H1 (cell line): ENCODE results near the gene FANCE. TPM values are rescaled to one million over a fixed set of nuclear protein-coding genes. Genes with fewer than 3 reads are reported as not detected.
A peak's percentile ranks its signal among the peaks of the same experiment; 100 is the strongest.

ENCODE experiments used
- CTCF ChIA-PET: fragments of 300-600 bp; sonication (Branson Sonifier 250); formaldehyde crosslinking; loops from one replicate; lab custom pipeline; 2021; ENCODE audit not compliant: partially characterized antibody; lab: Charles Lee
- POLR2A ChIA-PET: fragments of 300-600 bp; sonication (Branson Sonifier 250); formaldehyde crosslinking; loops from one replicate; lab custom pipeline; 2021; ENCODE audit warnings: inconsistent platforms; ENCODE audit not compliant: partially characterized antibody; lab: Charles Lee
- DNase-seq, 2 experiments: peaks; one replicate each; pipeline versions ENCODE4 v3.0.0 to v3.0.0-alpha.2; 2010 to 2022; ENCODE audit warnings: low spot score in 2 of 2, low read depth in 1 of 2, mixed read lengths in 1 of 2
- FAIRE-seq: peaks from 2 replicates; lab custom pipeline; 2011; peaks lifted over from hg19 to GRCh38; lab: Jason Lieb, UNC
- H2AFZ ChIP-seq: 2 replicates; pipeline ENCODE4 v1.8.1; 2012; ENCODE audit warnings: low read length, inconsistent platforms
- H2AK5ac ChIP-seq: 2 replicates; pipeline ENCODE4 v1.6.1; 2013; ENCODE audit warnings: low read depth, low read length
- H2BK120ac ChIP-seq: replicated peaks from 2 replicates; pipeline ENCODE3; 2013; ENCODE audit warnings: low read depth, low read length, inconsistent platforms
- H2BK12ac ChIP-seq: 2 replicates; pipeline ENCODE4 v1.6.1; 2013; ENCODE audit warnings: low read depth, low read length
- H2BK15ac ChIP-seq: 2 replicates; pipeline ENCODE4 v1.6.1; 2013; ENCODE audit warnings: low read length
- H2BK20ac ChIP-seq: 2 replicates; pipeline ENCODE4 v1.6.1; 2013; ENCODE audit warnings: low read length
- H2BK5ac ChIP-seq: 2 replicates; pipeline ENCODE4 v1.6.1; 2013; ENCODE audit warnings: low read depth, low read length
- H3K14ac ChIP-seq: 2 replicates; pipeline ENCODE4 v1.6.1; 2013; ENCODE audit warnings: inconsistent platforms; ENCODE audit not compliant: insufficient read length
- H3K18ac ChIP-seq: 2 replicates; pipeline ENCODE4 v1.6.1; 2013; ENCODE audit warnings: low read length; ENCODE audit errors: extremely low read depth
- H3K23ac ChIP-seq: 2 replicates; pipeline ENCODE4 v1.6.1; 2013; ENCODE audit warnings: inconsistent platforms; ENCODE audit not compliant: insufficient read length
- H3K23me2 ChIP-seq: 2 replicates; pipeline ENCODE4 v1.6.1; 2013; ENCODE audit warnings: low read depth, low read length
- H3K27ac ChIP-seq: 2 replicates; pipeline ENCODE4 v1.6.1; 2011; ENCODE audit warnings: low read depth, low read length, inconsistent platforms
- H3K27me3 ChIP-seq, 4 experiments: replicated peaks in 1 of 4; 1 replicate in 1 of 4; 2 replicates in 3 of 4; pipeline versions ENCODE4 v1.6.1 to v1.8.1; 2011 to 2013; ENCODE audit warnings: low read length in 3 of 4, mild to moderate bottlenecking in 3 of 4, inconsistent platforms in 2 of 4, mixed read lengths in 2 of 4, moderate library complexity in 1 of 4; ENCODE audit not compliant: control insufficient read depth in 3 of 4, insufficient read depth in 3 of 4; ENCODE audit errors: extremely low read depth in 1 of 4
- H3K36me3 ChIP-seq, 4 experiments: 2 replicates each; pipeline versions ENCODE4 v1.6.1 to v1.8.1; 2011 to 2013; ENCODE audit warnings: mild to moderate bottlenecking in 4 of 4, low read length in 3 of 4, moderate library complexity in 2 of 4, control low read depth in 1 of 4, inconsistent platforms in 1 of 4; ENCODE audit not compliant: insufficient read depth in 4 of 4, control insufficient read depth in 2 of 4
- H3K4ac ChIP-seq: replicated peaks from 2 replicates; pipeline ENCODE3; 2013; ENCODE audit warnings: low read length, low read depth, mixed read lengths, inconsistent platforms; ENCODE audit not compliant: insufficient read length
- H3K4me1 ChIP-seq, 4 experiments: replicated peaks in 1 of 4; 1 replicate in 1 of 4; 2 replicates in 3 of 4; pipeline versions ENCODE4 v1.6.1 to v1.8.1; 2011 to 2013; ENCODE audit warnings: low read length in 3 of 4, inconsistent platforms in 2 of 4, mixed read lengths in 1 of 4; ENCODE audit not compliant: insufficient read depth in 4 of 4, control insufficient read depth in 3 of 4
- H3K4me2 ChIP-seq, 2 experiments: 2 replicates each; pipeline versions ENCODE4 v1.6.1 to v1.8.1; 2011 to 2013; ENCODE audit warnings: low read depth in 2 of 2, low read length in 2 of 2, control low read depth in 1 of 2, inconsistent platforms in 1 of 2, mild to moderate bottlenecking in 1 of 2; ENCODE audit not compliant: insufficient read depth in 1 of 2
- H3K4me3 ChIP-seq, 4 experiments: fragments of 200-600, 300-600 bp in 1 of 4; sonication (generic), shearing (Covaris generic), sonication (Bioruptor Twin) in 1 of 4; 2 replicates each; pipeline versions ENCODE4 v1.5.1 to v1.8.1; 2011 to 2016; ENCODE audit warnings: low read length in 4 of 4, low read depth in 3 of 4, control low read depth in 2 of 4, inconsistent platforms in 2 of 4, mild to moderate bottlenecking in 2 of 4, mixed read lengths in 1 of 4, moderate library complexity in 1 of 4; ENCODE audit not compliant: insufficient read depth in 2 of 4; ENCODE audit errors: extremely low read depth in 1 of 4
- H3K56ac ChIP-seq: replicated peaks from 2 replicates; pipeline ENCODE3; 2013; ENCODE audit warnings: low read depth, mild to moderate bottlenecking, mixed read lengths, low read length, inconsistent platforms; ENCODE audit not compliant: insufficient read length
- H3K79me1 ChIP-seq: 2 replicates; pipeline ENCODE4 v1.6.1; 2013; ENCODE audit warnings: low read depth, low read length, control low read depth
- H3K79me2 ChIP-seq, 2 experiments: 2 replicates each; pipeline versions ENCODE4 v1.6.1 to v1.8.1; 2012 to 2013; ENCODE audit warnings: low read length in 2 of 2, mild to moderate bottlenecking in 2 of 2, inconsistent platforms in 1 of 2; ENCODE audit not compliant: insufficient read depth in 2 of 2, control insufficient read depth in 1 of 2
- H3K9ac ChIP-seq, 4 experiments: replicated peaks in 1 of 4; 1 replicate in 1 of 4; 2 replicates in 3 of 4; pipeline versions ENCODE4 v1.6.1 to v1.8.1; 2011 to 2013; ENCODE audit warnings: low read depth in 3 of 4, low read length in 3 of 4, control low read depth in 2 of 4, mild to moderate bottlenecking in 2 of 4, moderate library complexity in 2 of 4, inconsistent platforms in 1 of 4; ENCODE audit errors: extremely low read depth in 1 of 4
- H3K9me3 ChIP-seq, 2 experiments: 2 replicates each; pipeline versions ENCODE4 v1.6.1 to v1.8.1; 2012 to 2013; ENCODE audit warnings: mild to moderate bottlenecking in 2 of 2, moderate library complexity in 2 of 2, control low read depth in 1 of 2, inconsistent platforms in 1 of 2, low read depth in 1 of 2, low read length in 1 of 2, mixed read lengths in 1 of 2; ENCODE audit not compliant: insufficient read depth in 2 of 2
- H4K20me1 ChIP-seq, 2 experiments: replicated peaks in 1 of 2; 2 replicates each; pipeline versions ENCODE3 to v1.8.1; 2011 to 2013; ENCODE audit warnings: inconsistent platforms in 2 of 2, low read length in 2 of 2, mild to moderate bottlenecking in 1 of 2; ENCODE audit not compliant: insufficient read depth in 2 of 2, control insufficient read depth in 1 of 2
- H4K5ac ChIP-seq: 2 replicates; pipeline ENCODE4 v1.6.1; 2013; ENCODE audit warnings: low read length, low read depth, mixed read lengths, inconsistent platforms; ENCODE audit not compliant: insufficient read length
- H4K8ac ChIP-seq: 2 replicates; pipeline ENCODE4 v1.8.0; 2013; ENCODE audit warnings: mild to moderate bottlenecking, moderate library complexity, low read length, inconsistent platforms; ENCODE audit not compliant: insufficient read depth; ENCODE audit errors: extremely low read depth
- H4K91ac ChIP-seq: replicated peaks from 2 replicates; pipeline ENCODE3; 2013; ENCODE audit warnings: low read length, mixed read lengths, inconsistent platforms; ENCODE audit not compliant: insufficient read length
- PHF8 ChIP-seq: fragments of 200-600 bp; sonication (generic); conservative IDR thresholded peaks from 2 replicates; pipeline ENCODE4 v1.7.1; 2012; ENCODE audit warnings: low read depth, mild to moderate bottlenecking, inconsistent platforms, low read length, moderate library complexity
- SP1 ChIP-seq: IDR thresholded peaks from 2 replicates; pipeline ENCODE4 v1.6.1; 2011; ENCODE audit warnings: low read depth, low read length
- WGBS, 2 experiments: shearing (Covaris generic) in 1 of 2; methylation state at CpG; one replicate each; pipeline versions ENCODE4 v1.1.6 to v1.1.7; 2013 to 2015; ENCODE audit warnings: low lambda C conversion rate in 2 of 2, mixed read lengths in 2 of 2, inconsistent platforms in 1 of 2, low coverage in 1 of 2, missing lambda C conversion rate in 1 of 2; ENCODE audit not compliant: insufficient replicate concordance in 2 of 2, insufficient coverage in 1 of 2, insufficient read length in 1 of 2; ENCODE audit errors: extremely low coverage in 1 of 2, missing lambda C conversion rate in 1 of 2; 5-methylcytosine and 5-hydroxymethylcytosine counted together
- polyA plus RNA-seq, 7 experiments: library from polyadenylated mRNA; depleted of rRNA in 3 of 7; stranded (reverse) in 5 of 7; unstranded in 2 of 7; fragments of >200 nt in 5 of 7; fragments of 200-250 nt in 2 of 7; gene quantifications; 1 replicate in 5 of 7; 2 replicates in 1 of 7; 4 replicates in 1 of 7; pipeline versions ENCODE4 v1.2.1 to v1.2.3, GENCODE V29; 2011 to 2013; ENCODE audit warnings: missing spikeins in 2 of 7, mixed read lengths in 2 of 7
- total RNA-seq: library from RNA; stranded (reverse); fragmentation: NEBNext Ultra II Directional; extraction: Animal tissue kit (Norgen Biotek cat#: 25700); gene quantifications from 2 replicates; pipeline ENCODE4 v1.2.1, GENCODE V29; 2021
- TF ChIP-seq, protein P1 (sequence below): IDR thresholded peaks from 2 replicates; pipeline ENCODE4 v1.6.1; 2011; ENCODE audit warnings: low read depth, mild to moderate bottlenecking, low read length; ENCODE audit not compliant: insufficient read depth

FANCE gene
- total and polyA plus RNA-seq, 2 of the 8 experiments (the other 6 are each of a cell fraction or from before 2014, with no cell fraction given), result 16.1 to 17.0 TPM

DNA sequence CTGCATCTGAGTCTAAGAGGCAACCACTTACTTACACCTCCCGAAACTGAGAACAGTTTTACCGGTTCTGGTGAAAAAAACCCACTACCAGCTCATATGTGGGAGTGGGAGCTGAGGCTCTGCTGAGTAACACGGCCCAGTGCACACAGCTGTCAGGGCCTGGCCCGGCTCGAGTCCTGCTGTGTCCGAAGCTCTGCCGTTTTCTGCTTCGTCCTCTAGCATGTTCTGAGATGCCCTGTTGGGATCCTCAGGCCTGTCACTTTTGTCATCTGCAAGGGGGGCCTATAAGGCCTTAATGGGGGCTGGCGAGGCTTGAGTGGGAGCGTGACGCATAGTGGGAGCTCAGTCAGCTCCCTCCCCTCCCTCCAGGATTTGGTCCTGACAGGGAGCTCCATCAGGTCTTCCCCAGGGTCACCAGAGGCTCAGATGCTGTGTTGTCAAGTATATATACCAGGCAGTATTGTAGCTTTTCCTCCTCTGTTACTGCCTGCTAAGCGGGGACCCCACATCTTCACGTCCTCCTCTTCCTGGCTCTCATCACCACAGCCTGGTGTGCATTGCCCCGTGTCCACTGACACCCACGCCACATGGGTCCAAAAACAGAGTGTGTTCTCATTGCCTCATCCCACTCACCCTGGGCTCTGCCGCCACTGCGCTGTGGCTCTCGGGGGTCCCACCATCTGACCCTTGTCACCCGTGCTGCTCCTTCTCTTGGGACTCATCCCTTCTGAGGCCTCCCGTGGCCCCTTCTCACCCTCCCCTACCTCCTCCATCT lies 45.2 kb upstream of the FANCE start:
- H3K79me1 ChIP-seq, result peaks cover 5% of the 10 kb centered on the region
- 0 out of 2 replicates have a peak overlapping the region, but pooled peaks have one; percentile 8 for H2BK5ac ChIP-seq
- no peak overlapping the region for H2BK20ac ChIP-seq
- no peak overlapping the region for H2BK15ac ChIP-seq
- H3K23ac ChIP-seq, result no peak overlapping the region
- no peak overlapping the region for H3K56ac ChIP-seq
- H3K4me3 ChIP-seq, result no peak overlapping the region
- no peak overlapping the region for H2AK5ac ChIP-seq
- DNase-seq (no peak), FAIRE-seq (no peak)
- WGBS, 2 experiments, result 90% methylated on average over 20 of the region's 20 CpGs; no CpG with 5 or more reads in 1 of the 2 experiments
- no peak overlapping the region for H3K14ac ChIP-seq
- H3K36me3 ChIP-seq, result no peaks in the 10 kb centered on the region
- no peaks in the 10 kb centered on the region for H3K9me3 ChIP-seq
- no peaks in the 10 kb centered on the region for H4K20me1 ChIP-seq
- no peaks in the 10 kb centered on the region for H3K27me3 ChIP-seq
- POLR2A ChIA-PET, result interaction anchor here (1.0 kb wide), 1 partner anchor 61 kb away, joined by 3 read pairs; the partner anchor contains the start of gene RPL10A
- H4K5ac ChIP-seq, result no peak overlapping the region
- no peak overlapping the region for H2AFZ ChIP-seq
- no peak overlapping the region for H4K91ac ChIP-seq
- H2BK120ac ChIP-seq, result no peak overlapping the region
- H3K9ac ChIP-seq, result 0 out of 7 replicates have a peak overlapping the region, but pooled peaks of 1 of the 4 experiments have one; percentile 32
- TF ChIP-seq, protein P1, sequence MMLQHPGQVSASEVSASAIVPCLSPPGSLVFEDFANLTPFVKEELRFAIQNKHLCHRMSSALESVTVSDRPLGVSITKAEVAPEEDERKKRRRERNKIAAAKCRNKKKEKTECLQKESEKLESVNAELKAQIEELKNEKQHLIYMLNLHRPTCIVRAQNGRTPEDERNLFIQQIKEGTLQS, result no peak
- TF ChIP-seq PHF8 (no peak), SP1 (no peak)
- H3K27ac ChIP-seq, result no peak overlapping the region
- CTCF ChIA-PET, result interaction anchor here (0.8 to 4.7 kb wide), 12 partner anchors 9 to 111 kb away, joined by 3 to 35 read pairs (median 5); partner anchors contain the start of genes DEF6 and PPARD
- H3K79me2 ChIP-seq, result no peaks in the 10 kb centered on the region
- H3K23me2 ChIP-seq, result no peaks in the 10 kb centered on the region; the same call in 1 of the 2 replicates
- H3K4me2 ChIP-seq, result no peak overlapping the region
- no peak overlapping the region for H3K18ac ChIP-seq
- peak overlapping the region; percentile 45; the same call in 1 of the 2 replicates for H4K8ac ChIP-seq
- no peaks in the 10 kb centered on the region; a peak in 2 of 7 replicates for H3K4me1 ChIP-seq
- no peak overlapping the region for H2BK12ac ChIP-seq
- no peak overlapping the region for H3K4ac ChIP-seq
